GM19035 (cell line): Measurements from ENCODE around the gene PCDH17.

Experiments used
- ATAC-seq: cut with Tn5 transposase; IDR thresholded peaks from one replicate; pipeline ENCODE4 v1.9.1; 2021; ENCODE audit not compliant: unreplicated experiment

The PCDH17 gene

GRCh38 chr13:57724486-57725272, 93.1 kb downstream of the PCDH17 start:
- no peak for ATAC-seq

DNA sequence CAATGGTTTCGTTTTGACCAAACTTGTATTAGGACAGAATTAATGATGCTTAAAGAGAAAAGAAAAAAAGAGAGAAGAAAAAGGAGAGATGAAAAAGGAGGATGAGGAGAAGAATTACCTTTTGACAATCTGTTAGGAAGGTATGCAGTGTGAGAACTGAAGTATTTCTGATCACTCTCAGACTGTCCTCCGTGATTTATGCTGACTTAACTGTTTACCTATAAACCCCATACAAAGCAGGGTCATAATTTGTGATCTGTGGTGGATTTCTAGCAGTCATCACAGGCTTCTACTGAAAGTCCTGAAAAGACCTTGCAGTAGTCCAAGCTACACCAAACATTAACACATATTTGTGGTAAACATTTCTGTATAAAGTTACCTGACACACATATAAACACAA, 93.9 kb downstream of the PCDH17 start:
- ATAC-seq = no peak

- no peak for ATAC-seq
Observed at GRCh38 chr13:57726981-57727380, 95.4 kb downstream of the PCDH17 start.

- no peak for ATAC-seq
Observed at GRCh38 chr13:57734306-57734705, 102.8 kb downstream of the PCDH17 start.

DNA sequence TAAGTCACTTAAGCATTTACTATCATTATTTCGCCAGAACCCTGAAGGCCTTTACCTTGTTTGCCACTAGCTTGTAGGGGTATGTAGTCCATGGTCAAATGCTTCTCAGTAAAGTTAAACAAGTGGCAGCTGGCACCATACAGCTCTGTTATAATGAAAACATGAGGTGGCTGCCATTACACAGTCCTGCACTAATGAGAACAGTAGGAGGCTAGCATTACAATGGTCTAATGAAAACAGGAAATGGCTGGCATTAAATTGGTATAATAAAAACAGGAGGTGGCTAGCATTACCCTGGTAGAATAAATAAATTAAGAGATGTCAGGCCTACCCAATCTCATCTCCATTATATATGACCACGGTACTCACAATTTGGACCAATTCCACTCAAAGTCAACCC, 107.5 kb downstream of the PCDH17 start:
- ATAC-seq = no peak

GRCh38 chr13:57739543-57740190, 108.1 kb downstream of the PCDH17 start:
- ATAC-seq = no peak

DNA sequence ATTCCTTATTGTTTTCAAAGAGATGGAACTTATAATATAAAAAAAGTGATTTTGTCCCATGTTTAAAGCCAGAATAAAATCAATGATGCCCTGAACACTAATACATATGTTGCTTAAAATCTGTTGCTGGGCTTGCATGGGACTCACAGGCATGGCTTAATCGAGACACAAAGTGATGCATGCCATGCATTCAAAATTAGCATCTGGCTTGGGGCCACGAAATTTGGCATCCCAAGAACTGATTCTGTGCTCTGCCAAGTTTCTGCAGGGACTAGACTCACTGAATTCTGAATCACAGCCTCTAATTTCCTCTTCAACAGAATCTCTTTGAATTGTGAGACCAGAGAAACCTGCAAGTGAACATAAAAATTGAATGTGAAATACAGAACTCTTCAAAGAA, 109.2 kb downstream of the PCDH17 start:
- no peak for ATAC-seq

DNA sequence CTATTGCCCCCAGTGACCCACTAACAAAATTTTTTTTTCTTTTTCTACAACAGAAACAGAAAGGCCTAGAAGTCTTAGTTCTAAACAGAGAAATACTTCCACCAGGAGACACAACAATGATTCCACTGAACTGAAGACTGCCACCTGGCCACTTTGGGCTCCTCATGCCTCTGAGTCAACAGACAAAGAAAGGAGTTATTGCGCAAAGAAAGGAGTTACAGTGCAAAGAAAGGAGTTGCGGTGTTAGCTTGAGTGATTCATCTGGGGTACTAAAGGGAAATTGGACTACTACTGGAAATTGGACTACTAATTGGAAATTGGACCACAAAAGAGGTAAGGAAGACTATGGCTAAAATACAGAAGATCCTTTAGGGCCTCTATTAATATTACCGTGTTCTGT, 116.6 kb downstream of the PCDH17 start:
- no peak for ATAC-seq

- no peak for ATAC-seq
Observed at GRCh38 chr13:57760951-57761350, 129.4 kb downstream of the PCDH17 start.

DNA sequence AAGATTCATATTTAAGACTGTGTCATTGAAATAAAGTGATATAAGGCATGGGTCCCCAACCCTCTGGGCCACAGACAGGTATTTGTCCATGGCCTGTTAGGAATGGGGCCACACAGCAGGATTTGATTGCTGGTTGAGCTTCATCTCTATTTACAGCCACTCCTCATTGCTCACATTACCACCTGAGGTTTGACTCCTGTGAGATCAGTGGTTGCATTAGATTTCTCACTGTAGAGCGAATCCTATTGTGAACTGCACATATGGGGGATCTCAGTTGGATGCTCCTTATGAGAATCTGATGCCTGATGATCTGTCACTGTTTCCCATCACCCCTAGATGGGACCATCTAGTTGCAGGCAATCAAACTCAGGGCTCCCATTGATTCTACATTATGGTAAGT, 132.1 kb downstream of the PCDH17 start:
- ATAC-seq = no peak
